ENCODE data around the gene MARCKS. TPM values are rescaled to one million over a fixed set of nuclear protein-coding genes. Genes with fewer than 3 reads are reported as not detected.
A peak's percentile ranks its signal among the peaks of the same experiment; 100 is the strongest.

Gene MARCKS
- total RNA-seq, 2 donors from 2014 or later = 77.2 to 83.8 TPM

DNA sequence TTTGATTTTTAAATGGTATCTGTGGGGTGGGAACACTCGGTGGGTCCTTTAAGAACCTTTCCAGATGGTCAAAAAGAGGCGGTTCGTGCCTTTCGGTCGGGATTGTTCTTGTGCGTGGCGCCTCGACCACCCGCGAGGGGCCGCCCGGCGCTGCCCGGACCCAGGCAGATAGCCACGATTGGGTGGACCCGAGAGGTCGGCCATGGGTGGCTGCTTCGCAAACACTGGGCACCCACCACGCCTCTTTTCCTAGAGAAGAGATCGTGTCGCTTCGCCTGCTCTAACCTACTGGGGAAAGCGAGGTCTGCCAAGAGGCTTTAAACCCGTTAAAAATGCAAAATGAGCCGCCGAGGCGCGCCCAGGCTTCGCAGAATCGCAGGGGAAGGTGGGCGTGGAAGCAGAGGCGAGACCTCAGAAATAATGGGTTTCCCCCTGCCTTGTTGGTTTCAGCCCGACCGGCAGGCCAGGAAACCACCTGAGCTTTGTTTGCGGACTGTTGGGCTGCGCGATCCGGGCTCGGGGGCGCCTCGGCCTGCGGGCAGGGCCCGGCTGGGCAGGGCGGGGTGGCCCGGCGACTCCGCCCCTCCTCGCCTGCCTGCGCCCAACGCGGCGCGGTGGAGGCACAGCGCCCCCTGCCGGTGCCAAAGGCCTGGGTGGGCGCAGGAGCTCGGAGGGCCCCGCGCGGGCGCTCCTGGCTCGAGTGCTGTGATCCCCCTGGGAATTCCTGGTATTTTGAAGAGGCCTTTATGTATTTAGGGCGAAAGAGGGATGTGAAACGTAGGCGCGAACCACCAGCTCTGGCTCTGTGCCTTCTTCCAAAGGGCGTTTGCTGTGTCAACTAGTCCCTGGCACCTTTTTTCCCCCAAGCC is 1.6 kb downstream of the MARCKS start:
- Histone ChIP-seq H3K36me3 (ENCODE audit: control insufficient read depth, insufficient read depth, low read length) (peaks cover 28% of the 10 kb centered on the region), H3K9me3 (ENCODE audit: control insufficient read depth, low read length) (no peaks in the 10 kb centered on the region), H3K4me1 (ENCODE audit: control insufficient read depth, insufficient read depth, low read length) (no peaks in the 10 kb centered on the region), H3K27ac (ENCODE audit: low read depth, low read length) (peak overlapping the region; percentile 99), H3K27me3 (ENCODE audit: control insufficient read depth, insufficient read depth, low read length, poor library complexity, severe bottlenecking) (peaks cover 23% of the 10 kb centered on the region), H3K9ac (ENCODE audit: extremely low read depth, low read length, poor library complexity, severe bottlenecking) (peak overlapping the region; percentile 99), H3K4me3 (ENCODE audit: low read length) (peak overlapping the region; percentile 99)
- peaks cover 4% of the 10 kb centered on the region for H3K4me1 Mint-ChIP-seq
- peaks cover 15% of the 10 kb centered on the region for H3K36me3 Mint-ChIP-seq (ENCODE audit: low read depth)
- H3K9me3 Mint-ChIP-seq = no peaks in the 10 kb centered on the region
- 0 to 1% methylated on average over 41 to 67 of the region's 67 CpGs for WGBS, 2 experiments (ENCODE audit: insufficient coverage in 1 of 2, insufficient read length in 1 of 2)
- peak overlapping the region; percentile 39 for H3K27ac Mint-ChIP-seq
- TF ChIP-seq, protein P1, sequence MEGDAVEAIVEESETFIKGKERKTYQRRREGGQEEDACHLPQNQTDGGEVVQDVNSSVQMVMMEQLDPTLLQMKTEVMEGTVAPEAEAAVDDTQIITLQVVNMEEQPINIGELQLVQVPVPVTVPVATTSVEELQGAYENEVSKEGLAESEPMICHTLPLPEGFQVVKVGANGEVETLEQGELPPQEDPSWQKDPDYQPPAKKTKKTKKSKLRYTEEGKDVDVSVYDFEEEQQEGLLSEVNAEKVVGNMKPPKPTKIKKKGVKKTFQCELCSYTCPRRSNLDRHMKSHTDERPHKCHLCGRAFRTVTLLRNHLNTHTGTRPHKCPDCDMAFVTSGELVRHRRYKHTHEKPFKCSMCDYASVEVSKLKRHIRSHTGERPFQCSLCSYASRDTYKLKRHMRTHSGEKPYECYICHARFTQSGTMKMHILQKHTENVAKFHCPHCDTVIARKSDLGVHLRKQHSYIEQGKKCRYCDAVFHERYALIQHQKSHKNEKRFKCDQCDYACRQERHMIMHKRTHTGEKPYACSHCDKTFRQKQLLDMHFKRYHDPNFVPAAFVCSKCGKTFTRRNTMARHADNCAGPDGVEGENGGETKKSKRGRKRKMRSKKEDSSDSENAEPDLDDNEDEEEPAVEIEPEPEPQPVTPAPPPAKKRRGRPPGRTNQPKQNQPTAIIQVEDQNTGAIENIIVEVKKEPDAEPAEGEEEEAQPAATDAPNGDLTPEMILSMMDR (conservative IDR thresholded peaks at IDR 0.05) = peak; percentile 99
- peak; percentile 96 for DNase-seq
- H3K27me3 Mint-ChIP-seq (ENCODE audit: insufficient read depth) = peaks cover 13% of the 10 kb centered on the region
- H3K4me3 Mint-ChIP-seq = no peak overlapping the region

DNA sequence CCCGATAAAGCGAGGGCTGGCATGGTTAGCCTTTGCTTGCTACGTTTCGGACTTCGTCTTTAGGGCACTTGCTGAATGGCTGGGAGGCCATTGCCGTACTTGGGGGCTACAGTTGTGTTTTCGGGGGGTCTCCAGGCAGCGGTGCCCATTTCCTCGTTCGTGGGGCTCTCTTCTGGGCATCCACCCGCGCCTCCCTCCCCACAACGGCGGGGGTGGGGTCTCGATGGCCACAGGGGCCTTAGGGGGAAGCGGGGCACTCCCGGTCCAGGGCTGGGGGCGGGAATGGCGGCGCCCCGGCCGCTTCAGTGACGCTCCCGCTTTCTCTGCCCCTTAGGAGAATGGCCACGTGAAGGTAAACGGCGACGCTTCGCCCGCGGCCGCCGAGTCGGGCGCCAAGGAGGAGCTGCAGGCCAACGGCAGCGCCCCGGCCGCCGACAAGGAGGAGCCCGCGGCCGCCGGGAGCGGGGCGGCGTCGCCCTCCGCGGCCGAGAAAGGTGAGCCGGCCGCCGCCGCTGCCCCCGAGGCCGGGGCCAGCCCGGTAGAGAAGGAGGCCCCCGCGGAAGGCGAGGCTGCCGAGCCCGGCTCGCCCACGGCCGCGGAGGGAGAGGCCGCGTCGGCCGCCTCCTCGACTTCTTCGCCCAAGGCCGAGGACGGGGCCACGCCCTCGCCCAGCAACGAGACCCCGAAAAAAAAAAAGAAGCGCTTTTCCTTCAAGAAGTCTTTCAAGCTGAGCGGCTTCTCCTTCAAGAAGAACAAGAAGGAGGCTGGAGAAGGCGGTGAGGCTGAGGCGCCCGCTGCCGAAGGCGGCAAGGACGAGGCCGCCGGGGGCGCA is 2.4 kb downstream of the MARCKS start:
- Histone ChIP-seq H3K4me1 (ENCODE audit: control insufficient read depth, insufficient read depth, low read length) (no peaks in the 10 kb centered on the region), H3K27ac (ENCODE audit: low read depth, low read length) (peak overlapping the region; percentile 99), H3K9ac (ENCODE audit: extremely low read depth, low read length, poor library complexity, severe bottlenecking) (peak overlapping the region; percentile 64), H3K4me3 (ENCODE audit: low read length) (peak overlapping the region; percentile 99), H3K27me3 (ENCODE audit: control insufficient read depth, insufficient read depth, low read length, poor library complexity, severe bottlenecking) (peaks cover 16% of the 10 kb centered on the region), H3K36me3 (ENCODE audit: control insufficient read depth, insufficient read depth, low read length) (peaks cover 28% of the 10 kb centered on the region), H3K9me3 (ENCODE audit: control insufficient read depth, low read length) (no peaks in the 10 kb centered on the region)
- peak; percentile 69 for DNase-seq
- Mint-ChIP-seq H3K4me3 (no peak overlapping the region), H3K4me1 (peaks cover 4% of the 10 kb centered on the region), H3K27me3 (ENCODE audit: insufficient read depth) (peaks cover 4% of the 10 kb centered on the region), H3K27ac (peak overlapping the region; percentile 39), H3K36me3 (ENCODE audit: low read depth) (peaks cover 15% of the 10 kb centered on the region), H3K9me3 (no peaks in the 10 kb centered on the region)
- TF ChIP-seq, protein P1 (conservative IDR thresholded peaks at IDR 0.05) = no peak
- WGBS, 2 experiments (ENCODE audit: insufficient coverage in 1 of 2, insufficient read length in 1 of 2) = 53 to 68% methylated on average over 36 to 90 of the region's 90 CpGs

DNA sequence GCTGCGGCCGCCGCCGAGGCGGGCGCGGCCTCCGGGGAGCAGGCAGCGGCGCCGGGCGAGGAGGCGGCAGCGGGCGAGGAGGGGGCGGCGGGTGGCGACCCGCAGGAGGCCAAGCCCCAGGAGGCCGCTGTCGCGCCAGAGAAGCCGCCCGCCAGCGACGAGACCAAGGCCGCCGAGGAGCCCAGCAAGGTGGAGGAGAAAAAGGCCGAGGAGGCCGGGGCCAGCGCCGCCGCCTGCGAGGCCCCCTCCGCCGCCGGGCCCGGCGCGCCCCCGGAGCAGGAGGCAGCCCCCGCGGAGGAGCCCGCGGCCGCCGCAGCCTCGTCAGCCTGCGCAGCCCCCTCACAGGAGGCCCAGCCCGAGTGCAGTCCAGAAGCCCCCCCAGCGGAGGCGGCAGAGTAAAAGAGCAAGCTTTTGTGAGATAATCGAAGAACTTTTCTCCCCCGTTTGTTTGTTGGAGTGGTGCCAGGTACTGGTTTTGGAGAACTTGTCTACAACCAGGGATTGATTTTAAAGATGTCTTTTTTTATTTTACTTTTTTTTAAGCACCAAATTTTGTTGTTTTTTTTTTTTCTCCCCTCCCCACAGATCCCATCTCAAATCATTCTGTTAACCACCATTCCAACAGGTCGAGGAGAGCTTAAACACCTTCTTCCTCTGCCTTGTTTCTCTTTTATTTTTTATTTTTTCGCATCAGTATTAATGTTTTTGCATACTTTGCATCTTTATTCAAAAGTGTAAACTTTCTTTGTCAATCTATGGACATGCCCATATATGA is 3.2 kb downstream of the MARCKS start:
- Histone ChIP-seq H3K27ac (ENCODE audit: low read depth, low read length) (no peak overlapping the region), H3K36me3 (ENCODE audit: control insufficient read depth, insufficient read depth, low read length) (peaks cover 28% of the 10 kb centered on the region), H3K4me1 (ENCODE audit: control insufficient read depth, insufficient read depth, low read length) (no peaks in the 10 kb centered on the region), H3K9me3 (ENCODE audit: control insufficient read depth, low read length) (no peaks in the 10 kb centered on the region), H3K9ac (ENCODE audit: extremely low read depth, low read length, poor library complexity, severe bottlenecking) (no peak overlapping the region), H3K4me3 (ENCODE audit: low read length) (peak overlapping the region; percentile 36), H3K27me3 (ENCODE audit: control insufficient read depth, insufficient read depth, low read length, poor library complexity, severe bottlenecking) (peaks cover 14% of the 10 kb centered on the region)
- peaks cover 15% of the 10 kb centered on the region for H3K36me3 Mint-ChIP-seq (ENCODE audit: low read depth)
- H3K27ac Mint-ChIP-seq = no peak overlapping the region
- H3K27me3 Mint-ChIP-seq (ENCODE audit: insufficient read depth) = peaks cover 2% of the 10 kb centered on the region
- peaks cover 4% of the 10 kb centered on the region for H3K4me1 Mint-ChIP-seq
- peak; percentile 70 for DNase-seq
- no peaks in the 10 kb centered on the region for H3K9me3 Mint-ChIP-seq
- H3K4me3 Mint-ChIP-seq = no peak overlapping the region
- 33 to 83% methylated on average over 22 to 56 of the region's 56 CpGs for WGBS, 2 experiments (ENCODE audit: insufficient coverage in 1 of 2, insufficient read length in 1 of 2)
- TF ChIP-seq, protein P1 (conservative IDR thresholded peaks at IDR 0.05) = no peak

Measured in endodermal cell (in vitro differentiated cells).